Adrenal gland (tissue), 5 donors: Measurements from ENCODE around the gene FASN.

Experiments used
- CTCF ChIP-seq, 6 experiments: fragments of 450-650 bp in 4 of 6; fragments of 200-600 bp in 2 of 6; sonication (generic) in 1 of 6; IDR thresholded peaks; 1 replicate in 5 of 6; 2 replicates in 1 of 6; pipeline versions ENCODE4 v1.5.1 to v1.8.0; 2016 to 2021; ENCODE audit warnings: antibody characterized with exemption in 6 of 6, mild to moderate bottlenecking in 2 of 6, moderate library complexity in 1 of 6
- POLR2A ChIP-seq, 2 donors: fragments of 450-650 bp; IDR thresholded peaks; one replicate each; pipeline ENCODE4 v1.6.1; 2017; ENCODE audit warnings: antibody characterized with exemption in 2 of 2, mild to moderate bottlenecking in 2 of 2, moderate library complexity in 1 of 2
- donor health status: DM: no; HTN: no; CAD: no.

GRCh38 chr17:82060001-82060380 is 38.0 kb downstream of the FASN start:
- TF ChIP-seq CTCF (IDR thresholded peaks at IDR 0.05) (no peak), POLR2A (IDR thresholded peaks at IDR 0.05) (no peak)
